HG02852 (cell line): ENCODE measurements around the gene TMUB2.
"Not testable (repeated sequence)": the region's sequence is repeated elsewhere in the genome, so short reads cannot be mapped to it uniquely, and the experiment has no call there.

Experiments used
- ATAC-seq: cut with Tn5 transposase; IDR thresholded peaks from one replicate; pipeline ENCODE4 v1.9.1; 2021; ENCODE audit warnings: mild to moderate bottlenecking, moderate library complexity; ENCODE audit not compliant: unreplicated experiment

Gene TMUB2

DNA sequence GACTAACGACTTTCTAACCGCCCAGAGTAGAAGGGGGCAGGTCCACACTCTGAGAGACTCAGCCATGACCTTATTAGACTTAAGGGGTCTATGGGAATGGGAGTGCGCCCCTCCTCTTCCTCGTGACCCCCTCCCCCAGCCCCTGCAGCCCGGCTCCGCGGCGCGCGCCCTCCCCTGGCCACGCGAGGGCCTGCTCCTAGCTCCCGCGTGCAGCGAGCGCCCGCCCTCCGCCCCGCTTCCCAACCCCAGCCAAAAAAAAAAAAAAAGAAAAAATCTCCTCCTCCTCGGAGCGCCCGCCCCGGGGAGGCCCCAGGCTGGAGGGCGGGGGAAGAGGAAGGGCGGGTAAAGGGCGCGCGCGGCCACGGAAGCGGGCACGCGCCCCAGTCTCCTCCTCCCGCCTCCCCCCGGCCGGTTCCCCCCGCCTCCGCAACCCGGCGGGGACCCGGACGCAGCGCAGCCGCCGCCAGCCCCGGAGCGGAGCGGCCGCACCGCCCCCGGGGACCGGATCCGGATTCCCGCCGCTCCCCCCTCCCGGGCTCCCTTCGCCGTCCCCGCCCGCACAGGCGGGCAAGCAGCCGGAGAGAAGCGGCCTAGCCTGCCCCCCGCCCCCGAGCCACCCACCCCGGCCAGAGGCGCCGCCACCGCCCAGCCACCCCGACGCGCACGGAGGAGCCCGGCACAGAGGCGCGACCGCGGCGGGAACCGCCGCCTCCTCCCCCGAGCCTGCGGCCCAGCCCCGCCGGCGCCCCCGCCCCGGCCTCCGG is 31.8 kb downstream of the TMUB2 start:
- peak; percentile 18 for ATAC-seq

- peak; percentile 35 for ATAC-seq
These were observed 32.4 kb downstream of the TMUB2 start for GRCh38 chr17:44219108-44219615.

- peak; percentile 12 for ATAC-seq
These were observed 32.9 kb downstream of the TMUB2 start, which contains the start of gene UBTF for GRCh38 chr17:44219616-44220212. TSS of gene UBTF (minus strand) at chr17:44219675. CDS start at chr17:44218229, 1,446 bp downstream.

DNA sequence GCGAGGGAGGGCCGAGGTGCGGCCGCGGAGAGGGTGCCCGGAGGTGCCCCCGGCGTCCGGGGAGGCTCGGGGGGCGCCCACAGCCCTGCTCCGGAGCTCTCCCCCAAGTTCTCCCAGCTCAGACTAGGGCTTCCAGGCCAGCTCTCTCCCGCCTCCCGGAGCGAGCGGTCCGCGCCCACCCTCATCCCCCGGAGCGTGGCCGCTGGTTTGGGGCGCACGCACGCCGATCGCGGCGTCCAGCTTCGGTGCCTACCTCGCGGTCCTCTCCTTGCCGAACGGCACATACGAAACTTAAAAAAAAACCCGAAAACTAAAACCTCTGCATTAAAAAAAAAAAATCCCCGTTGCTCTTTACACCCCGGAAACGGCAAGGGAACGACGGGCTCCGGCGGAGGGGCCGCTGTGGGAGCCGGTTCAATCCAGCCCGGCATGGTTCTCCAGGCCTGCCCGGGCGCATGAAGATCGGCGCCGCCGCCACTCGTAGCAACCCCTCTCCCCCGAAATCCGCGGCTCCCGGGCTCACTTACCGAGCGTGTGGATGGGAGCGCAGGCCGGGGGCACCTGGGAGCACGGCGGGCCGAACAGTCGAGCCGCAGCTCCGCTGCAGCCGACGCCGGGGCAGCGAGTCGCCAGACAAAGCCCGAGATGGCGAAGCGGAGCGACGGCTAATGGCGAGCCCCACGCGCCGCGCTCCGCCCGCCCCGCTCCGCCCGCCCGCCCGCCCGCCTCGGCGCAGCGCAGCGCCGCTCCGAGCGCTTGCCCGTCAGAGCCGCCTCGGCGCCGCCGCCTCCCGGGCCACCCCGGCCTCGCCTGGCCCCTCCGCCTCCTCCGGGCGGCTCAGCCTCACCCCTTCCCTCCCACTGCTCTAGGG is 33.7 kb downstream of the TMUB2 start:
- ATAC-seq = peak; percentile 5

DNA sequence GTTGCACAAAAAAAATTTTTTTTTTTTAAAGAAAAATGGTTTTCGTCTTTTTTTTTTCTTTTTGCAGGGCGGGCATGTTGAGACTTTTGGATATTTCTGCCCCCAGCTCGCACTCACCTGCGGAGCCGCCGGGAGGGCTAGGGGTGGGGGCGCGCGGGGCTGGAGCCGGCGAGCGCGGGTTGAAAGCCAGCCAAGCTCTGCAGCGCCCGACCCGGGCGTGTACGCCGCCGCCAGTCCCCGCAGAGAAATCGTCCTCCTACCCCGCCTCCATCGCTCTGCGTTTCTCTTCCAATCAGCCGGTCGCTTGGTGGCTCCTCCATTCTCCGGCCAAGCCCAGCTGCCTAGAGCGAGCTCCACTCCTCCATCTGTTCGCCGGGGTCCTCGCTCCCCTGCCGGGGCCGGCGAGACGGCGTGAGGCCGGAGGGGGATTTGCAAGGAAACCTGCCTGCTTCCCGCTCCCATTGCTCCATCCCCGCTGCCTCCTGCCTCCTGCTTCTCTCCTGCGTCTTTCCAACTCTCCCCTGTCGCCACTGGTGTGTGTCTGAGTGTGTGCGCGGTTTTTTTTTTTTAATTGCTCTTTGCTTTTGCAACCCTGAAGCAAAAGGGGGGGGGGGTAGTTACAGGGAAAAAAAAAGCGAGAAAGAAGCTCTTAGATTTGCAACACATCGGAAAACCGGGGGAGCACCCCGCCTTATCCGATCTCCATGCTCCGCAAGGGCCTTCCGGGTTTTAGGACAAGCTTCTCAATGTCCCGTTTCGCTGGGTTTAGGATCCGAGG is 34.5 kb downstream of the TMUB2 start:
- no peak for ATAC-seq

DNA sequence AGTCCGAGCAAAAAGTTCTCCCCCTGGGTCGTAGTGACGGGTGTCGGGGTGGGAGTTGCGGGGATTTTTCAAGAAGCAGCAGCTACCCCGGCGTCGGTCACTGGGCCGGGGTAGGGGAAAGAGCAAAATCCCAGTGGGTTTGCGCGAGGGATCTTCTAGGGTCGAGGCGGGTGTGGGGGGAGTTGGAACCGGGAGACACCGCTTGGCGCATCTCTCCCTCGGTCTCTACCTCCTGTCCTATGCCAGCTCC is 35.0 kb downstream of the TMUB2 start:
- ATAC-seq = no peak

DNA sequence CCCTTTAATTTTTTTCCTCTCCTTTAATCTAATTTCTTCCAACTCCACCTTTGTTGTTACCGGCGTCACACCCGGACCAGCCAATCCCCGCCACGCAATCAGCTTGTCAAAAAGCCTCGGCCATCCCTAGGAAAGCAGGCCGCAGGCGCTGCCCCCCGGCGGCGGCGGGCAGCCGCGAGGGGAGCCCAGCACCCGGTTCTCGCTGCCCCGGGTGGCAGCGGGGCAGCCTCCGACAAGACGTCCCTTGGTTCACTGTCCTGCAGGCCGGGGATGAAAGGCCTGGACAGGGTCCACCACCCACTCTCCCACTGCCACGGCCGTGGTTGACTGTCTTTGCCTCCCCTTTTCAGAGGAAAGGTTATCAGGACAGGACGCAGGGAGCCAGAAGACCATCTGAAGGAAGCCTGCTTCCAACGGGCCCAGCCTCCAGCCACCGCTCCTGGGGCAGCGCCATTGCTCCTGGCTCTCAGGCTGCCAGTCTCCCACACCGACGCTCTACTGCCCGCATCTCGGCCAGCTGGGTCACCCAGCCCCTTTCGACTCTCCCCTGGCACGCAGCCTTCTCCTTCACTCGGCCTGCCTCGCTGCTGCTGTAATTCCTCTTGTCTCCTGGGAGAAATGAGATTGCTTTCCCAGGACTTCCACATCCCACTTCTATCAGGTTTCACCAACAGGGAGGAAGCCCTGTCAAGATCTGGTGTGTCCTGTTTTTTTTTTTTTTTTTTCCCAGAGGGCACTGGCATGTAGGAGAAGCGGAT is 35.5 kb downstream of the TMUB2 start:
- no peak for ATAC-seq

DNA sequence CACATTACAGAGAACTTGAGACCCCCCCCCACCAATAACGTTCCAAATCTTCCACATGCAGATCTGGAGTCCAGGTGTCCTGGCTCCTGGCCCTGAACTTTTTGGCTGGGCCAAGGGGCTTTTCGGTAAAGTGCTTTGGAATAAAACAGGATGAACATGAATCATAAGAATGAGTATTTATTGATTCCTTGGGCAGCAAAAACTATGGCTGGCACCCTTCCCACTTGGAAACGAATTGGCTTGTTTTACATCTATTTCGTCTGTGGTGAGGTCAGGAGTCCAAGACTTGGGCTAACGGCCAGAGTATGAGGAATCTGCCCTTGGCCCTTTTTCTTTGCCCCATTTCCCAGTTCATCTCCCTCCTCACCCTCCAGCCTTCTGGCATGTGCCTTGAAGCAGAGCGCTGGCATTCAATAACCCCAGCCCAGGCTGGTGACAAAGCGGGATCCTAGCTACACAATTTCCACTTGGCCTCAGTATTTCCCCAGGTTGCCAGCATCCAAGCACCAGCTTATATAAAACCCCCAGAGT is 36.8 kb downstream of the TMUB2 start:
- ATAC-seq = no peak

DNA sequence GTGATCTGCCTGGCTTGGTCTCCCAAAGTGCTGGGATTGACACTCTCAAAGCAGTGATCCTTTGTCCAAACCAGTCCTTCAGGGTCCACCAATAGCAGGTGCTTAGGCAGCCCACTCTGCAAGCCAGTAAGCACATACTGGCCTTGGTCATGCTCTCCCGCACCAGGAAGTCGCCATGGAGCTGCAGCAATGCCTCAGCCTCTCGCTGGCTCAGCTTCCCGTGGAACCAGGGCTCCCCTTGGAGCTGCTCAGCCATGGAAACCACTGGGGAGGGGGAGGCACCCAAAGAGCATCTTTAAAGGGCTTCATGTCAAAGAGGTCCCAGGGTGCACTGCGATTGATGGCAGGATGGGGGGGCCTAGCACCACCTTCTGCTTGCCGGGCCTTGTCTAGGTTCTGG is 42.3 kb downstream of the TMUB2 start:
- ATAC-seq = no peak

GRCh38 chr17:44230140-44230539 is 43.4 kb downstream of the TMUB2 start:
- no peak for ATAC-seq

- ATAC-seq = no peak
These were observed 45.3 kb downstream of the TMUB2 start for GRCh38 chr17:44232061-44232460.

DNA sequence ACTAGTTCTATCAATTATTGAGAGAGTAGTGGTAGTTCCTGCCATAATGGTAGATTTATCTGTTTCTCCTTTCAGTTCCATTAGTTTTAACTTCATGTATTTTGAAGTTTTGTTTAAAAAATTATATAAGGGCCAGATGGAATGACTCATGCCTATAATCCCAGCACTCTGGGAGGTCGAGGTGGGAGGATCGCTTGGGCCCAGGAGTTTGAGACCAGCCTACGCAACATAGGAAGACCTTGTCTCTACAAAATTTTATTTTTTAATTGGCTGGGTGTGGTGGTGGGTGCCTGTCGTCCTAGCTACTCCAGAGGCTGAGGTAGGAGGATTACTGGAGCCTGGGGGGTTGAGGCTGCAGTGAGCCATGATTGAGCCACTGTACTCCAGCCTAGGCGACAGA is 46.8 kb downstream of the TMUB2 start:
- no peak for ATAC-seq

DNA sequence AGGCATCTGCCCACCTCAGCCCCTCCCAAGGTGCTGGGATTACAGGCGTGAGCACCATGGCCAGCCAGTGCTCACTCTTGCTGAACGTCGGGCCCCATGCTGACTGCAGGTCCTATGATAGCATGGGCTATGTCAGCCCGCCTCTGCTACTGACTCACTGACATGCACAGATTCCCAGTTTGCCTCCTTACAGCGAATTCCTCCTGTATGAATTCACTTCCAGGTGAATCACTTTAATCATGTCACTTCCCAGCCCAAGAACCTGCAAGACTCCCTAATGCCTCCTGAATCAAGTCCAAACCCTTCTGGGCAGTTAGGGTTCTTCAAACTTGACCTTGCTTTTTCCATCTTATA is 48.8 kb downstream of the TMUB2 start:
- ATAC-seq = no peak

- peak; percentile 44 for ATAC-seq
These were observed 49.7 kb downstream of the TMUB2 start for GRCh38 chr17:44236444-44236991.

GRCh38 chr17:44237886-44238285 is 51.1 kb downstream of the TMUB2 start:
- not testable (repeated sequence) for ATAC-seq

DNA sequence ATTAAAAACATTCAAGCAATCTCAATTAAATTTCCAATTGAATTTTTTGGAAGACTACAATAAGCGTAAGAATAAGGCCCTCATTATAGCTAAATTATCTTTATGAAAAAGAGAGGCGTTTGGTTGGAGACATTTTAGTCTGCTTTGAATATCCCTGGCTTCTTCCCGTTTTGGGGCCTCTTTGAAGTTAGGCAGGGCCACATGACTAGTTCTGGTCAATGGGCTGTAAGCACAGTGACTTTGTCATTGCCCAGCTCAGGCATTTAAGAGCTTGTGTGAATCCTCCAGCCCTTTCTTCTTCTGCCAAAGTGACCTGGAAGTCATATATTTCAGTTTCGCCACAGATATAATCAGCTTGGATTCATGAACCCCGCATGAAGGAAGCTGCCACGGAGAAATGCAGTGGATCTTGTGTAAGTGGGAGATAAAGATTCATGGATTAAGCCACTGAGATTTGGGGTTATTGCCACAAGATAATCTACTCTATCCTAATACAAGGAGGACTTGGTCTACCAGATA is 54.4 kb downstream of the TMUB2 start:
- ATAC-seq = no peak
